ENCODE measurements around the gene ATP9A.
"Not testable (repeated sequence)": the region's sequence is repeated elsewhere in the genome, so short reads cannot be mapped to it uniquely, and the experiment has no call there.

The ATP9A gene

DNA sequence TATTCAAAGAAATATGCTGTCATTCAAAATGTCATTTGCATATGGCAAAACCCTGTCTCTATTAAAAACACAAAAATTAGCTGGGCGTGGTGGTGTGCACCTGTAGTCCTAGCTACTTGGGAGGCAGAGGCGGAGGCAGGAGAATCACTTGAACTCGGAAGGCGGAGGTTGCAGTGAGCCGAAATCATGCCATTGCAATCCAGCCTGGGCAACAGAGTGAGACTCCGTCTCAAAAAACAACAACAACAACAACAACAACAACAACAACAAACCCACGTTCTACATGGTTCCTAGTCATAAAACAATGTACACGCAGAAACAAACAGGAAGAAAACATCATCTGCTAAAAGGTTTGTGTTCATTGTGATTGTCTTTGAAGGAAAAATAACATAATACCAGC is 15.0 kb downstream of the ATP9A start:
- not testable (repeated sequence) for DNase-seq (ENCODE audit: low read depth)

DNA sequence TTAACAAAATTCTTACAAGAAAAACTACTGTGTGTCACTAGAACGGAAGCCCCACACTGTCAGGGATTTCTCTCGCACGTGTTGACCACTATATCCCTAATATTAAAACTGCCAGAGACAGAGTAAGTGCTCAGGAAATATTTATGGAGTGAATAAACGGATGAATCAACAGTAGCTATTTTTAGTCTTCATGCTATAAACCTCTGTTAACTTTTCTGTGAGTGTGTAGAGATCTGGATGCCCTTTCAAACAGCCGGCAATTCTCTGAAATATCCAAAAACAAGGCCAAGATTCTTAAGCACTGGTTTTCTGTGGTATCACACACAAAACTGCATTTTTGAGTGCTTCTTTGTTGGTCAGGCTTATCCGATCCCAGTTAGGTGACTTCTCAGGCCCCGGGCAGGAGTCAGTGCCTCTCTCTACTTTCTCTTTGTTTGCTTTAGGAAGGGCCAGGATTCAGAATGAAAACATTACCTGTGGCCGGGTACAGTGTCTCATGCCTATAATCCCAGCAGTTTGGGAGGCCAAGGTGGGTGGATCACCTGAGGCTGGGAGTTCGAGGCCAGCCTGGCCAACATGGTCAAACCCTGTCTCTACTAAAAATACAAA is 15.7 kb downstream of the ATP9A start:
- no peak for DNase-seq (ENCODE audit: low read depth)

DNA sequence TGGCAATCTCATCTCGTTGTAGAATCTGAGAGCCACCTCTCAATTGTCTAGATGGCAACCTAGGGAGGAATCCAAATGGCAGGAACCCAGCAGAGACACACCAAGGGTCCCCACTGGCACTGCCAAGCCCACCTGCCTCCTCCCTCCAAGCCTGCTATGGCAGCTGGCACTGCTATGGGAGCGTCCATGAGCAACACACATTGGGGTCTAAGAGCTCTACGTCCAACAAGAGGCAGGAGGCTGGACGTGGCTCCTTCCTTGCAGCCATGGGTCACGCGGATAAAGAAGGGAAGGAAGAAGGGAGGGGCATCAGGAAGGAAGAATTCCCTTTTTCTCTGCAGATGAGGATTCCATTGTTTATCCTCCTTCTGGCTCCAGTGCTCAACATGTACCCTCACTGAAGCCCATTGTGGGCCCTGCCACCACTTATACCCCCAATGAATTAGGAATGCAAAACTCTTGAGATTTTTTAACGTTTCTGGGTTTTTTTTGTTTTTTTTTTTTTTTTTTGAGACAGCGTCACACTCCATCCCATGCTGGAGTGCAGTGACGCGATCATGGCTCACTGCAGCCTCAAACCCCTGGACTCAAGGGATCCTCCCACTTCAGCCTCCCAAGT is 17.3 kb downstream of the ATP9A start:
- DNase-seq (ENCODE audit: low read depth) = no peak

DNA sequence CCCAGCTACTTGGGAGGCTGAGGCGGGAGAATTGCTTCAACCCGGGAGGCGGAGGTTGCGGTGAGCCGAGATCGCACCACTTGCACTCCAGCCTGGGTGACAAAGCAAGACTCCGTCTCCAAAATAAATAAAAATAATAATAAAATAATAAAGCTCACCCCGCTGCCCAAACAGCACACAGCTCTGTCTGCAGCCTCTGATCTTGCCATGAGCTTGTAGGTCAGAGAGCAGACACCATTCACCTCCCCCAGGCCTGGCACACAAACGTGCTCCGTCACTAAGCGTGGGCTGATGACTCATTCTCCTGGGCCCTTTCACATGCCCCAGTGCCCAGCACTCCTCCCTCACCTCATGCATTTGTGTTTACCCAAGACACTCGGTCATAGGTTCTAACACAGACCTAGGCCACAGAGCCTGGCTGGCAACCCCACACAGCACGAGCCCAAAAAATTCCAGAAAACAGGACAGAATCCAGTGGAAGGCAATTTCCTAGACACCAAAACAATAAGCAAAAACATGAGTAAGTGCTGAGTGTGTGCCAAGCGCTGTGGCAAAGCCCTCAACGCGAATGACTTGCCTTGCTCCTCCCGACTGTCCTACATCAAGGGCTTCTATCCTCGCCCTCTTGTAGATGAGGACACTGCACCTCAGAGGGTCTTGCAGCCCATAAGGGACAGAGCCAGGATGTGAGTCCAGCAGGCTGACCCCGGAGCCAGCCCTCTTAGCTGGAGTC is 18.0 kb downstream of the ATP9A start:
- no peak for DNase-seq (ENCODE audit: low read depth)

DNA sequence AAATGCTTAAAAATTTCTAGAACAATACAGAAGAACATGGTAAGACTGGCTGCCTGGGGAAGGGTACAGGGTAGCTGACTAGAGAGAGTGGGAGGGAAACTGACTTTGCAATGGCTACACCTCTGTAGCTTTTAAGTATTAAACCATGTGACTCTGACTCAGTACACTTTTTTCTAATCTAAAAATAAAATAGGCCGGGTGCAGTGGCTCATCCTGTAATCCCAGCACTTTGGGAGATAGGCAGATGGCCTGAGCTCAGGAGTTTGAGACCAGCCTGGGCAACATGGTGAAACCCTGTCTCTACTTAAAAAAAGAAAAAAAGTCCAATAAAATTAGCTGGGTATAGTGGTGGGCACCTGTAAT is 18.5 kb downstream of the ATP9A start:
- DNase-seq (ENCODE audit: low read depth) = no peak

DNA sequence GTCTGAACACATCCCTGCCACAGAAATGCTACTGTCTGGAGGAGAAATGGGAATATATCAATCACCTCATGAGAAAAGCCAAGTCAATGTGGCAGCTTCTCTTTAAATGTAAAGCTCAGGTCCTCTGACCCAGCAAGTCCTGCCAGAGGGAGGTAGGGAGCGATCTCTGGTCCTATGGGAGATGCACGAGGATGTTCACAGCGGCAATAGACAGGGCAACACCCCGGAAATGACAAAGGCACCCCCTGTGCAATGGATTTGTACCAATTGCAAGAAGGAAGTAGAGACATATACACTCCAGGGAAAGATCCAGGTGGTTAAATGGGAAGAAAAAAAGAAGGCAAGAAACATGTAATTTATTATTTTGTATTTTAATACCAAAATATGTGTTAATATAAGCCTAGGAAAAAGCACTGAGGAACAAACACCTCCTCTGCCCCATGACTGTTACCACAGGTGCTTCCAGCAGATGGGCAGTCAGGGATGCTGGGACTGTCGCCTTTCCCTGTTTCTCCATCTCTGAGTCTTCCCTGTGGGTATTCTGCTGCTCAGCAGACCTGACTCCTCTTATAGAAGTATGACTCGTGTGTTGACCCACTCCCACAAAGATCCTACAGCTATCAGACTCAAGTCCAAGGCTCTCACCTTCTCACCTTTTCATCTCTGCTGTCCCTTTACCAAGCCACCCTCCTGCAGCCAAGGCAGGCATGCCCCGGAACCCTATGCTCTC is 20.8 kb downstream of the ATP9A start:
- no peak for DNase-seq (ENCODE audit: low read depth)

DNA sequence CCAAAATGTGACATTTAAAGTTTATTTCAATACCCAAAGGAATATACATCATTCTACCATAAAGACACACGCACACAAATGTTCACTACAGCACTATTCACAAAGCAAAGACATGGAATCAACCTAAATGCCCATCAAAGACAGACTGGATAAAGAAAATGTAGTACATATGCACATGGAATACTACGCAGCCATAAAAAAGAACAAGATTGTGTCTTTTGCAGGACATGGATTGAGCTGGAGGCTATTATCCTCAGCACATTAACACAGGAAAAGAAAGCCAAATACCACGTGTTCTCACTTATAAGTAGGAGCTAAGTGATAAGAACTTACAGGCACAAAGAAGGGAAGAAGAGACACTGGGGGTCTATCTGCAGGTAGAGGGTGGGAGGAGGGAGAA is 22.4 kb downstream of the ATP9A start:
- no peak for DNase-seq (ENCODE audit: low read depth)

DNA sequence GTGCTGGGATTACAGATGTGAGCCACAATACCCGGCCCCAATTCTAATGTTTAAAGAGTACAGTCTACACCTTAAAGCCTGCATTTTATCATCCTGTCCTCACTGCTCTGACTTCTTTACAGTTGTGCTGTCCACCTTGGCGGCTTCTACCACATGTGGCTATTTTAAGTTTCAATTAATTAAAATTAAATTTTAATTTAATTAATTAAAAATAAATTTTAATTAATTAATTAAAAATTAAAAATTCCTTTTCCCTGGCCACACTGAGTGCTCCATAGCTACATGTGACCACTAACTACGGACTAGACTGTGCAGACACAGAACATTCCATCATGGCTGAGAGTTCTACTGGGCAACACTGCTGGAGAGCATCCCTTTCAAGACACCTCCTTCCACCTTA is 27.4 kb downstream of the ATP9A start:
- DNase-seq (ENCODE audit: low read depth) = no peak

DNA sequence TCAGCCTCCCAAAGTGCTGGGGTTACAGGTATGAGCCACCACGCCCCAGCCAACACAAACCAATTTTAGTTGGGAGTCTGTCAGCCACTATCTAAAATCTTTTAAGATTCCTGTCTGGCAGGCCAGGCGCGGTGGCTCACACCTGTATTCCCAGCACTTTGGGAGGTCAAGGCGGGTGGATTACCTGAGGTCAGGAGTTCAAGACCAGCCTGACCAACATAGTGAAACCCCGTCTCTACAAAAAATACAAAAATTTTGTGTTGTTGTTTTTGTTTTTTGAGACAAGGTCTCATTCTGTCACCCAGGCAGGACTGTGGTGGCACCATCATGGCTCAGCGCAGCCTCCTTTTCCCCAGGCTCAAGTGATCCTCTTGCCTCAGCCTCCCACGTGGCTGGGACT is 27.9 kb downstream of the ATP9A start:
- not testable (repeated sequence) for DNase-seq (ENCODE audit: low read depth)

DNA sequence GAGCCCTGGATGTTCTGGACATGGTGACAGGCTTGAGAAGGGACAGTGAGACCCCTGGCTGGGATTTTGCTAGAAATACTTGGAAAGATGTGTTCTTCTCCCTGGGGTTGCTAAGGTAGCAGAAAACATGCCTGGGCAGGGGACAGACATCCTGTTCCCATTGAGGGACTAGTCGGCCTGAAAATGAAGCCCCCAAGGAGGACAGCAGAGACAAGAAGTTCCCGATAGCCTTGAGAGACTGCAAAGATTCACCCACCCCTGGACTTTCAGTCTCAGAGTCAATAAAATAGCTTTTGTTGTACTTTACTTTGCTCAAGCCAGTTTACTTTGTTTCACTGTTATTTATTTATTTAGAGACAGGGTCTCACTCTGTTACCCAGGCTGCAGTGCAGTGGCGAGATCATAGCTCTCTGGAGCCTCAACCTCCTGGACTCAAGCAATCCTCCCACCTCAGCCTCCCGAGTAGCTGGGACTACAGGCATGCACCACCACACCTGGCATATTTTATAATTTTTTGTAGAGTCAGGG is 28.4 kb downstream of the ATP9A start:
- no peak for DNase-seq (ENCODE audit: low read depth)

DNA sequence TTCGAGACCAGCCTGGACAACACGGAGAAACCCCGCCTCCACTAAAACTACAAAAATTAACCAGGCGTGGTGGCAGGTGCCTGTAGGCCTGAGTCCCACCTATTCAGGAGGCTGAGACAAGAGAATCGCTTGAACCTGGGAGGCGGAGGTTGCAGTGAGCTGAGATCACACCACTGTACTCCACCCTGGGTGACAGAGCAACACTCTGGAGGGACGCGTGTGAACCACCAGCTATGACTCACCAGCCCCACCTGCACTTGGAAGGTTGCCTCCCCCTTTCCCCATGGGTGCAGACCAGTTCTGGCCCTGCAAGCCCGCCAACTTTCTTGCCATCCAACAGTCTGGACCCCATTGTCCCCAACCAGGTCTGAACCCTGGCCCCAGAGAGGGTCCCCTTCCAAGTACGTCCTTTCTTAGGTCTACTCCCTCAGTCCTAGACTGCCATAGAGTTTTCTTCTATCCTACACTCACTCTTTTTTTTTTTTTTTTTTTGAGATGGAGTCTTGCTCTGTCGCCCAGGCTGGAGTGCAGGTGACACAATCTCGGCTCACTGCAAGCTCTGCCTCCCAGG is 29.2 kb downstream of the ATP9A start:
- no peak for DNase-seq (ENCODE audit: low read depth)

DNA sequence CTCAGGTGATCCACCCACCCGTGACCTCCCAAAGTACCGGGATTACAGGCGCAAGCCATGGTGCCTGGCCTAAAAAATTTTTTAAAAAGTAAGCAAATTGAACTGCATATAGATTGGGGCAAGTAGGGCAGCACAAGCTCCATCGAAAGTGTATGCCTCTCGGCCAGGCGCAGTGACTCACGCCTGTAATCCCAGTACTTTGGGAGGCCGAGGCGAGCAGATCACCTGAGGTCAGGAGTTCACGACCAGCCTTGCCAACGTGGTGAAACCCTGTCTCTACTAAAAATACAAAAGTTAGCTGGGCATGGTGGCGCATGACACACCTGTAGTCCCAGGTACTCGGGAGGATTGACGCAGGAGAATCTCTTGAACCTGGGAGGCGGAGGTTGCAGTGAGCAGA is 29.9 kb downstream of the ATP9A start:
- DNase-seq (ENCODE audit: low read depth) = not testable (repeated sequence)

DNA sequence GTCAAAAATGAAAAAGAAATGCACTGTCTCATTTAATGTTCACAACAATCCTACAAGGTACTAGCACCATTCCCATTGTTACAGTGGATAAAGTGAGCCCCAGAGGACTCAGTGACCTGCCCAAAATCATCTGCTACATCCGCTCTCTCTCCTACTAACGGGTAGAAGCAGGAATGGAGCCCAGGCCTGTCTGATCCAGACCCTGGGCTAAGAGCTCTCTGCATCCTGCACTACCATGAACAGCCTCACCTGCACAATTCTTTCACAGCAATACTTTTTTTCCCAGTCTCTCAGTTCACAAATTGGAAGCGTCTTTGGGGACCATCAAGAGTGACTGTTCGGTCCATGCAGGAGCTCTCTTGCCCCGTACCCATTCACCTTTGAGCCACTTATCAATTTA is 31.2 kb downstream of the ATP9A start:
- no peak for DNase-seq (ENCODE audit: low read depth)

DNA sequence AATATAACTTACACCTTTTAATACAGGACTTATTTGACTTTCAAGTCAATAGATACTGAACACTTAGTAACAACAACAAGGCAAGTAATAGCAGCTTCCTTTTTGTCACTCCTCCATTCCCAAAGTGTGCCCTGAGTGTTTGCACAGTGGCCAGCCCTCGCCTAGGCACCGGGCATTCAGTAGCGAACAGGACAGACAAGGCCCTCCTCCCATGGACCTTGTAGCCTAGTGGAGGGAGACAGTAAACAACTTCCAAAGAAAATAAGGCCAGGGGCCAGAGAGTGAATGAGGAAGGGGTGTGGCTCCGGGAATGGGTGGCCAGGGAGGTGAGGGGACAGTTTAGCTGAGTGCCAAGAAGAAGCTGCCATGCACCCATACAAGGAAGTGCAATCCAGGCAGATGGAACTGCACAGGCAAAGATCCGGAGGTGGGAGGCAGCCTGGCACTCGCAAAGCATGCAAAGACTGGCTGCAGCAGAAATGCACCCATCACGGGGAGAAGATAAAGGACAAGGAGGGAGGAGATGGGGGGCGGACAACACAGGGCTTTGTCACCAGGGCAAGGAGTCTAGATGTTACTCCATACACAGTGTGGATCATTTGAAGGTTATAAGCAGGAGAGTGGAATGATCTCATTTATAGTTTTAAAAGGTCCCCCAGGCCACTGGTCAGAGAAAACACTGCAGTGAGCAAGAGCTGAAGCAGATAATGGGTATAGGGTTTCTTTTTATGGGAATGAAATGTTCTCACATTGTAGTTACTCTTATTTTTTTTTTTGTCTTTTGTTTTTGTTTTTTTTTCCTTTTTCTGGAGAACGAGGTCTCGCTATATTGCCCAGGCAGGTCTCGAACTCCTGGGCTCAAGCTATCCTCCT is 32.2 kb downstream of the ATP9A start:
- DNase-seq (ENCODE audit: low read depth) = no peak

DNA sequence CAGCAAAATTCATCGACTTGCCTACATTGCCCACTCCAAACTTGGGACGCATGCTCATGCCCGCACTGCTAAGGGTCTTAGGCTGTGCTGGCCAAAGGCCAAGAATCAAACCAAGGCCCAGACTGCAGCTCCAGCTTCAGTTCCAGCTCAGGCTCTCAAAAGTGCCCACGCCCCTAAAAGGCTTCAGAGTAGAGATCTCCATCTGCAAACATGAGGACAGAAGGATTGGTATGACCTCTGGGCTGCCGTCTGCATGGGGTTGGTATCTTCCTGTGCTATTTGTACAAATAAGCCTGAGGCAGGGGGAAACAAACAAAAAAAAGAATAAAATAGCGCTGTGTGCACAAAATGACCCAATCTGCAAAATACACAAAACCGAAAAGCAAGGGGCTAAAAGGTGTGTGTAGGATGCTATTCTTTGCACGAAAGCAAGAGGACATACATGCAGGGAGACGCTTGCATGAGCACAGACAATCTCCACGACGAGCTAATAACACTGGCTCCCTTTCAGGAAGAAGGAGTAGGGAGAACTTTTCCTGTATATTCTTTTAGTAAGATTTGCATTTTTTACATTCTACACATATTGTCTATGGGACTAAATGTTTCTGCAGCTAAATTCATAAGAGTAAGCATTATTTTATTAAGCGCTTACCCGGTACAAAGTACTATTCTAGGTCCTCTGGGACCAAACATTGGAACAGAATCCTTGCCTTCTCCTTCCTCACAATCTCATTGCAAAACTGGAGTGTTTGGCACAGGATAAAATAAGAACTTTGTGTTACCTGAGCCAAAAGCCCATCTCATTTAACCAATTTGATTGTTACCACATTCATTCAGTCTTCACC is 33.1 kb downstream of the ATP9A start:
- DNase-seq (ENCODE audit: low read depth) = no peak

DNA sequence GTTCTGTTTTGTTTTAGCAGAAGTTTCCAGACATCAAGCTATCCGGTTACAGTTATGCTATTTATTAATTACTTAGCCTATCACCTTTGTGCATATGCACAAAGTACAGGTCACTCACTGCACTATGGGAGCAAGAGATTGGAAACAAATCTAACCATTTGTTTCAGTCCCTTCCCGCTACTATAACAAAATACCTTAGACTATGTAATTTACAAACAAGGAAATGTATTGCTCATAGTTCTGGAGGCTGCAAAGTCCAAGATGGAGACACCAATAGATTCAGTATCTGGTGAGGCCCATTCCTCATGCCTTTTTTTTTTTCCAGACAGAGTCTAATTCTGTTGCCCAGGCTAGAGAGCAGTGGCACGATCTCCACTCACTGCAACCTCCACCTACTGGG is 35.1 kb downstream of the ATP9A start:
- DNase-seq (ENCODE audit: low read depth) = no peak

DNA sequence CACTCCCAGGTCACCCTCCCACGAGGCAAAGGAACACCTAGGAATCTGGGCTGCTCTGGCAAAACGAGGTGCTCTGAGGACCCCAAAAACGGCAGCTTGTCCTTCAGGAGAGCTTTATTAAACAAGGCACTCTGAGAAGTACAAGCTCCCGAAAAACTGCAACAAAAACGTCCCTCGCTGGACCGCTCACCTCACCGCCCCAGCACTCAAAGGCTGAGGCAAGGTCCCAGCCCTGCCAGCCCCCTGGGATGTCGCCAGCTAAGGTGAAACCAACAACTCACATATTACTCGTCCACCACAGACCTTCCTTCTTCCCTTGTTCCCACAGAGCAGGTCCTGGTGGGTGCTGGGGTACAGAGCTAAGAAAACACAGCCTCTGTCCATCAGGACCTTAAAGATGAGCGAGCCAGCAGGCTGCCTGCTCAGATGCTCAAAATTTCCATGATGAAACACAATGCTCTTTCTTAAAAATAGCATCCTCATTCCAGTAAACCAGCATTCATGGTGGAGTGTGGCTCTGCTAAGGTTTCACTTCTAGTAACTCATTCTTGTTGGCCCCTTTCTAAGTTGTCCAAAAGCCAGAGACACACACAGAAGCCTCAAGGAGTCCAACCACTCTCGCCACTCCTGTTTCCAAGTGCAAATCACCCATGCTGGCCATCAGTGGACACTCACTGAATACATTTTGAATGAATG is 35.9 kb downstream of the ATP9A start:
- no peak for DNase-seq (ENCODE audit: low read depth)

DNA sequence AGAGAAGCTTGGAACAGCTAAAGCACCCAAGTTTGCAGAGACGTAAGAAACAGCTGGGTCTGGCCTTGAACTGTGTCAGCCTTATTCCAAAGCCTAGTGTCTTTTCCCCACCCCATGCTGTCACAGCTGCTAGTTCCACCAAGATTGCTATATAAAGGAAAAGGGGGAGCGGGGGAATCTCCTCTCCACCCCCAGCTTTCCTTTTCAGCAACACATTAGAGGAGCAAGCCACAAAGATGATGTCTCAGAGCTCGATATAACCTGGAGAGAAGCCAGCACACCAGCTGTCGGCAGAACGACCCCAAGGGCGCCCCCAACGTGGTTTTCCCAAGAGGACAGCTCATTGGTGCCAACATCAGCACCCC is 36.5 kb downstream of the ATP9A start:
- no peak for DNase-seq (ENCODE audit: low read depth)

DNA sequence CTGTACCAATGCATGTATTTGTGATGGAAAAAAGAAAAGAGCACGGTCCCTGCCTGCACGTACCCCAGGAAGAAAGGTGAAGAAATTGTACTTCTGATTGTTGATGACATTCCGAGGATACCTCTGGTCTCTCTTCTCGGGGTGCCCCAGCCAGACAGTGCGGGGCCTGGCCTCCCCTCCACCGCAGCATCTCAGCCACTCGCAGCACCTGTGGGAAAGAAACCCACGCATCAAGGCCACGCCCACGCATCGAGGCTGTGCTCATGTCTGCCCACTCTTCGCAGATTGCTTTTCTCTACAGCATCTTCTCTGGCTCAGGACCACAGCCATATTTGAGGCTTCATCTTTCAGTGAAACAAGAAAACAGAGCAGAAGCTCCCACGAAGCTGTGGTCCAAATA is 38.4 kb downstream of the ATP9A start:
- no peak for DNase-seq (ENCODE audit: low read depth)

DNA sequence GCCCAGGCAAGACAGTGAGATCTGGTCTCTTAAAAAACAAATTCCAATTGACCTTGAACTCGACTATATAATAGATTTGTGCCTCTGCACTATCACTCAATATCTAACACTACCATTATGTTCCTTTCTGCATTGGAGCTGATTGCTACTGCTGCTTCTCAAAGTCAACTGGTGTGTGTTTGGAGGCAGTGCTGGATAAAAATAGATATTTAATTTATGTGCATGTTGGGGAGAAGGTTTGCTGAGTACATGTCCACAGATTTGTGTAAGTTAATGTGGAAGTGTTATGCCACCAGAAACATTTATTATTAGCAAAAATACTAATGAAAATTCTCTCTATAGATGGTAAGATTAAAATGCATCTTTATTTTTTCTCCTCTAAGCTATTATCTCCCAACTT is 39.5 kb downstream of the ATP9A start:
- no peak for DNase-seq (ENCODE audit: low read depth)

All from CMK (cell line).